HL-60 (cell line): ENCODE results near the gene TEX54.
A peak's percentile ranks its signal among the peaks of the same experiment; 100 is the strongest.
"Not testable (repeated sequence)": the region's sequence is repeated elsewhere in the genome, so short reads cannot be mapped to it uniquely, and the experiment has no call there.

ENCODE experiments used
- DNase-seq, 2 experiments: peaks; one replicate each; pipeline ENCODE4 v3.0.0-alpha.2; 2010 to 2020; ENCODE audit warnings: low read depth in 1 of 2, low spot score in 1 of 2
- H3K27ac ChIP-seq: fragments of 250-450 bp; sonication (Bioruptor Pico); replicated peaks from 2 replicates; pipeline ENCODE4 v1.5.1; 2020; ENCODE audit warnings: mild to moderate bottlenecking, moderate library complexity
- H3K27me3 ChIP-seq: fragments of 250-450 bp; sonication (Bioruptor Pico); 2 replicates; pipeline ENCODE4 v1.5.1; 2021; ENCODE audit warnings: mild to moderate bottlenecking, moderate library complexity; ENCODE audit not compliant: insufficient read depth, poor library complexity, severe bottlenecking
- H3K4me3 ChIP-seq: replicated peaks from 2 replicates; pipeline ENCODE4 v1.5.1; 2011; ENCODE audit warnings: mild to moderate bottlenecking, control low read depth, low read length; ENCODE audit not compliant: insufficient read depth
- GABPA ChIP-seq: IDR thresholded peaks from 2 replicates; pipeline ENCODE4 v1.6.1; 2012; ENCODE audit warnings: low read depth
- POLR2AphosphoS5 ChIP-seq: IDR thresholded peaks from 2 replicates; pipeline ENCODE4 v1.6.1; 2012; ENCODE audit warnings: low read depth
- SPI1 ChIP-seq: IDR thresholded peaks from 2 replicates; pipeline ENCODE4 v1.6.1; 2012; ENCODE audit warnings: low read depth, mild to moderate bottlenecking, borderline replicate concordance
- TF ChIP-seq, protein P1 (sequence below): IDR thresholded peaks from one replicate; pipeline ENCODE4 v1.5.1; 2011; ENCODE audit warnings: low read length, control low read depth, inconsistent platforms; ENCODE audit not compliant: insufficient read depth
- TF ChIP-seq, protein P2 (sequence below): IDR thresholded peaks from 2 replicates; pipeline ENCODE4 v1.6.1; 2012; ENCODE audit warnings: low read depth; ENCODE audit not compliant: insufficient replicate concordance

The TEX54 gene

DNA sequence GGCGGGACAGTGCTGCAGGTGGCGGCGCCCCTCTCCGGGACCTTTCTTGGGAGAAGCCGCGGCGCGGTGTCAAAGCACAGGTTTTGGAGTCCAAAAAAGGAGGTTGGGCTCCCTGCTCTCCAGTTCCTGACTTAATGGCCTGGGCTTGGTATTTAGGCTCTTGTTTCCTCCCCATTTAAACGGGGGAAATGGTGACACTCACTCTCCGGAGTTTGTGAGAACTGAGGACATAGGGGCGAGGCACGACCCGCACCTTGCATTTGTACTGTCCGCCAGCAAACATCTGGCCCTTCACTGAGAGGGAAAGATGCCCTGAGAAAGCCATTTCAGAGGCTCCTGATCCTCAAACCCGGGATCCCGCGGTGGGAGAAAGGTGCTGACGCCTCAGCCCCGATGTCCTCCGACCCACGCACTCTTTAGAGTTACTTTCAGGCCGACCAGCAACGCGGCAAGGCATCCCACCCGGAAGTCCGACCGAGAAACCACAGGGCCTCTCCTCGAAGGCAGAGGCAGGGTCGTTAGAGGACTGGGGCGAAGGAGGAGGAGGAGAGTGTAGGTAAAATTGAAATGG is 9.6 kb upstream of the TEX54 start:
- peak overlapping the region; percentile 59 for H3K4me3 ChIP-seq
- TF ChIP-seq GABPA (no peak), POLR2AphosphoS5 (no peak), SPI1 (no peak)
- TF ChIP-seq, protein P1, sequence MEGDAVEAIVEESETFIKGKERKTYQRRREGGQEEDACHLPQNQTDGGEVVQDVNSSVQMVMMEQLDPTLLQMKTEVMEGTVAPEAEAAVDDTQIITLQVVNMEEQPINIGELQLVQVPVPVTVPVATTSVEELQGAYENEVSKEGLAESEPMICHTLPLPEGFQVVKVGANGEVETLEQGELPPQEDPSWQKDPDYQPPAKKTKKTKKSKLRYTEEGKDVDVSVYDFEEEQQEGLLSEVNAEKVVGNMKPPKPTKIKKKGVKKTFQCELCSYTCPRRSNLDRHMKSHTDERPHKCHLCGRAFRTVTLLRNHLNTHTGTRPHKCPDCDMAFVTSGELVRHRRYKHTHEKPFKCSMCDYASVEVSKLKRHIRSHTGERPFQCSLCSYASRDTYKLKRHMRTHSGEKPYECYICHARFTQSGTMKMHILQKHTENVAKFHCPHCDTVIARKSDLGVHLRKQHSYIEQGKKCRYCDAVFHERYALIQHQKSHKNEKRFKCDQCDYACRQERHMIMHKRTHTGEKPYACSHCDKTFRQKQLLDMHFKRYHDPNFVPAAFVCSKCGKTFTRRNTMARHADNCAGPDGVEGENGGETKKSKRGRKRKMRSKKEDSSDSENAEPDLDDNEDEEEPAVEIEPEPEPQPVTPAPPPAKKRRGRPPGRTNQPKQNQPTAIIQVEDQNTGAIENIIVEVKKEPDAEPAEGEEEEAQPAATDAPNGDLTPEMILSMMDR = no peak
- TF ChIP-seq, protein P2, sequence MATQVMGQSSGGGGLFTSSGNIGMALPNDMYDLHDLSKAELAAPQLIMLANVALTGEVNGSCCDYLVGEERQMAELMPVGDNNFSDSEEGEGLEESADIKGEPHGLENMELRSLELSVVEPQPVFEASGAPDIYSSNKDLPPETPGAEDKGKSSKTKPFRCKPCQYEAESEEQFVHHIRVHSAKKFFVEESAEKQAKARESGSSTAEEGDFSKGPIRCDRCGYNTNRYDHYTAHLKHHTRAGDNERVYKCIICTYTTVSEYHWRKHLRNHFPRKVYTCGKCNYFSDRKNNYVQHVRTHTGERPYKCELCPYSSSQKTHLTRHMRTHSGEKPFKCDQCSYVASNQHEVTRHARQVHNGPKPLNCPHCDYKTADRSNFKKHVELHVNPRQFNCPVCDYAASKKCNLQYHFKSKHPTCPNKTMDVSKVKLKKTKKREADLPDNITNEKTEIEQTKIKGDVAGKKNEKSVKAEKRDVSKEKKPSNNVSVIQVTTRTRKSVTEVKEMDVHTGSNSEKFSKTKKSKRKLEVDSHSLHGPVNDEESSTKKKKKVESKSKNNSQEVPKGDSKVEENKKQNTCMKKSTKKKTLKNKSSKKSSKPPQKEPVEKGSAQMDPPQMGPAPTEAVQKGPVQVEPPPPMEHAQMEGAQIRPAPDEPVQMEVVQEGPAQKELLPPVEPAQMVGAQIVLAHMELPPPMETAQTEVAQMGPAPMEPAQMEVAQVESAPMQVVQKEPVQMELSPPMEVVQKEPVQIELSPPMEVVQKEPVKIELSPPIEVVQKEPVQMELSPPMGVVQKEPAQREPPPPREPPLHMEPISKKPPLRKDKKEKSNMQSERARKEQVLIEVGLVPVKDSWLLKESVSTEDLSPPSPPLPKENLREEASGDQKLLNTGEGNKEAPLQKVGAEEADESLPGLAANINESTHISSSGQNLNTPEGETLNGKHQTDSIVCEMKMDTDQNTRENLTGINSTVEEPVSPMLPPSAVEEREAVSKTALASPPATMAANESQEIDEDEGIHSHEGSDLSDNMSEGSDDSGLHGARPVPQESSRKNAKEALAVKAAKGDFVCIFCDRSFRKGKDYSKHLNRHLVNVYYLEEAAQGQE = no peak
- H3K27ac ChIP-seq = peak overlapping the region; percentile 98
- no peaks in the 10 kb centered on the region for H3K27me3 ChIP-seq
- DNase-seq = no peak

DNA sequence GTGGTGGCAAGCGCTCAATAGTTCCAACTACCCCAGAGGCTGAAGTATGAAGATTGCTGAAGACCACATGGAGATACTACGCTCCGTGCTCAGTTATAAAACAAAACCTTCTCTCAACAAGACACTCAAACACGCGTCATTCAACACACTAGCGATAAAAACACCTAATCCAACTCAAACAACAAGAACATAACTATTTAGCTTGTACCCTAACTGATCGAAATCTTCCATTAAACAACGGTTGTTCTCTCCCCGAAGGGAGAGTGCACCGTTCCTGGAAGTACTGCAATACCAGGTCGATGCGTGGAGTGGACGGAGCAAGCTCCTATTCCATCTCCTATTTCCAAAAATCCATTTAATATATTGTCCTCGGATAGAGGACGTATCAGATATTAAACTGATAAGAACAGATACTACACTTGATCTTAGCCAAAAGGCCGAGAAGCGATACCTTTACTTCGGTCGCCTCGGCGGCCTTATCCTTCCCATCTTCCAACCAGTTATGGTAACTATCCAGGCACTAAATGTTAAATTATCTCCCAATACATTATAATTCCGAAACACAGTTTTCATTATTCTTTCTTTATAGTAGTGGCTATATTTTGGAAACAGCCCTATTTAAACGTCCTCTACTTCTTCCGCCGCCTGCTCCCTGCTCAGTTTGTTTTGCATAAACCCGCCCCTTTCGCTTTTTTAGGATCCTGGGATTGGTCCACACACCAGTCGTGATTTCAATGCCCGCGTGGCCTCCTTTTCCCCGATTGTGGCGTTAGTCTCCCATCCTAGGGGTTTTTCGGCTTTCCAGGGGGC is 8.9 kb upstream of the TEX54 start:
- TF ChIP-seq GABPA = peak; percentile 72; the same call in 1 of the 2 replicates
- TF ChIP-seq, protein P1 = no peak
- TF ChIP-seq SPI1 = 0 out of 2 replicates have a peak, but pooled peaks have one; percentile 13
- TF ChIP-seq, protein P2 = peak; percentile 60
- TF ChIP-seq POLR2AphosphoS5 = peak; percentile 100
- Histone ChIP-seq H3K27me3 (no peaks in the 10 kb centered on the region), H3K4me3 (peak overlapping the region; percentile 59), H3K27ac (peak overlapping the region; percentile 98)
- peak; percentile 95 to 99 for DNase-seq

DNA sequence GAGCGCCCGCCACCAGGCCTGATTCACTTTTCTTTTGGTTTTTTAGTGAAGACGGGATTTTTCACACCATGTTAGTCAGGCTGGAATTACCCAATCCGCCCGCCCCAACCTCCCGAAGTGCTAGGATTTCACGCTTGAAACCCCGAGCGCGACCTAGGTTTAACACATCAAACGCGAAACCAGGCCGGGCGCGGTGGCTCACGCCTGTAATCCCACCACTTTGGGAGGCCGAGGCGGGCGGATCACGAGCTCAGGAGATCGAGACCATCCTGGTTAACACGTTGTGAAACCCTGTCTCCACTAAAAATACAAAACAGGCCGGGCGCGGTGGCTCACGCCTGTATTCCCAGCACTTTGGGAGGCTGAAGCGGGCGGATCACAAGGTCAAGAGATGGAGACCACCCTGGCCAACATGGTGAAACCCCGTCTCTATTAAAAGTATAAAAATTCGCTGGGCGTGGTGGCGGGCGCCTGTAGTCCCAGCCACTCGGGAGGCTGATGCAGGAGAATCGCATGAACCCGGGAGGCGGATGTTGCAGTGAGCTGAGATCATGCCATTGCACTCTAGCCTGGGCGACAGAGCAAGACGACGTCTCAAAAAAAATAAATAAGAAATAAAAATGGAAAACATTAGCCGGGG is 8.2 kb upstream of the TEX54 start:
- not testable (repeated sequence) for H3K27me3 ChIP-seq
- Histone ChIP-seq H3K27ac (peak overlapping the region; percentile 98), H3K4me3 (peak overlapping the region; percentile 92)
- peak; percentile 70 to 74 for DNase-seq

DNA sequence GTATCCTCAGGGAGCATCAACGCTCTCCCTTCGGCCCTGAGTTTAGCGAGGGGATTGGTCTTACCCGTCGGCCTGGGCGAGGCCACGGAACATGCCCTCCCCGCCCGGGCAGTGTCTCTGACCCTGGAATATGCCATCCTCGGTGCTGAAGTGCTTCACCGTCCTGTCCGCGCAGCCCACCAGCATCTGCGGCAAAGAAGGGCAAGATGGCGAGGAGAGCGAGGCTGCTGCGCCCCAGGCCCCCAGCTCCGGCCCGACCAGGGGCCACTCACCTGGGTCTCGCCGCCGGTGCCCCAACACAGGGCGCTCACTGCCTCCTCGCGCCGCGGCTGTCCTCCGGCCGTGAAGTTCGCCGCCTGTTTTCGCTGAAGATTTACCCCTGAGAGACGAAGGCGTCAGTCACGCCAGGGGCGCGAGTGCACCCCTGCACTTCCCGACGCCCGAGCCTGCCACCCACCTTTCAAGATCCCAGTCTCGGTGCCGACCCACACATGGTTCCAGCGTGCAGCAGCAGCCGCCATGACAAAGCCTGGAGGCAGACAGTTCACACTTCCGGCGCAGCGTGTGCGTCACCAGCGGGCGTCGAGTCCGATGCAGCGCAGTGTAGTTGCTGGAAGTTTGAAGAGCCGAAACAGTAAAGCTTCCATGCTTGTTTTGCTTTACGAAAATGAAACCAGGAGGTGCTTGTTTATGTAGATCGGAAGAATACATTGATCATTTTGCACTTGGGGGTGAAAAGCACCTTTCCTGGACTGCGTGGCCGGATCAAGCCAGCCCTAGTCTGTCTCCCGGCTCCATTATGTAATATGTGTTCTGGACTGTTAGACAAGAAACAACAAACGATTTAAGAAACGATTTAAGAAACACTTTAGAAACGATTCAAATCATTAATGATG is 6.7 kb upstream of the TEX54 start, which contains the start of gene WDR74:
Gene WDR74, minus strand, starts transcription at position 541 of the 896 bp plus-strand sequence. Its CDS starts 20 bp downstream, at position 521.
- Histone ChIP-seq H3K4me3 (peak within 1 kb of the TSS; percentile 92), H3K27ac (peak within 1 kb of the TSS; percentile 98), H3K27me3 (no peaks in the 10 kb centered on the region)
- DNase-seq = peak; percentile 95 to 96
- TF ChIP-seq, protein P2 = peak; percentile 78
- TF ChIP-seq POLR2AphosphoS5 (peak; percentile 96), GABPA (peak; percentile 77), SPI1 (no peak)
- TF ChIP-seq, protein P1 = no peak
